Neuronal stem cell (in vitro differentiated cells): ENCODE measurements around the gene CPPED1.

Source experiments
- DNase-seq: peaks from one replicate; pipeline ENCODE4 v3.0.0-alpha.2; 2013; ENCODE audit warnings: low spot score
- H2AFZ ChIP-seq: one replicate; pipeline ENCODE4 v1.6.1; 2013; ENCODE audit warnings: mild to moderate bottlenecking, low read length, inconsistent platforms
- H2AK5ac ChIP-seq: 2 replicates; pipeline ENCODE4 v1.6.1; 2013; ENCODE audit warnings: low read depth, mild to moderate bottlenecking, inconsistent platforms, low read length, moderate library complexity, mixed read lengths
- H2BK120ac ChIP-seq: 2 replicates; pipeline ENCODE4 v1.6.1; 2013; ENCODE audit warnings: low read depth, mild to moderate bottlenecking, inconsistent platforms, low read length, moderate library complexity, mixed read lengths
- H2BK12ac ChIP-seq: one replicate; pipeline ENCODE4 v1.6.1; 2013; ENCODE audit warnings: low read length, inconsistent platforms
- H2BK15ac ChIP-seq: 2 replicates; pipeline ENCODE4 v1.6.1; 2013; ENCODE audit warnings: mild to moderate bottlenecking, low read length, inconsistent platforms, mixed read lengths
- H2BK5ac ChIP-seq: one replicate; pipeline ENCODE4 v1.6.1; 2013; ENCODE audit warnings: inconsistent platforms, mild to moderate bottlenecking, low read length, moderate library complexity
- H3K14ac ChIP-seq: one replicate; pipeline ENCODE4 v1.6.1; 2013; ENCODE audit warnings: low read length, inconsistent platforms
- H3K18ac ChIP-seq: 2 replicates; pipeline ENCODE4 v1.6.1; 2013; ENCODE audit warnings: low read length, inconsistent platforms
- H3K23ac ChIP-seq: 2 replicates; pipeline ENCODE4 v1.6.1; 2013; ENCODE audit warnings: low read depth, mild to moderate bottlenecking, mixed read lengths, low read length, inconsistent platforms; ENCODE audit not compliant: poor library complexity
- H3K27ac ChIP-seq: replicated peaks from 3 replicates; pipeline ENCODE4 v1.5.1; 2013; ENCODE audit warnings: low read length, inconsistent platforms
- H3K27me3 ChIP-seq, 3 experiments: 2 replicates each; pipeline ENCODE4 v1.6.1; 2013; ENCODE audit warnings: low read length in 3 of 3, mild to moderate bottlenecking in 2 of 3, inconsistent platforms in 1 of 3, low read depth in 1 of 3, mixed read lengths in 1 of 3, moderate library complexity in 1 of 3; ENCODE audit not compliant: control insufficient read depth in 3 of 3, insufficient read depth in 3 of 3
- H3K36me3 ChIP-seq, 2 donors: replicated peaks in 1 of 2; 2 replicates each; pipeline ENCODE4 v1.6.1; 2013; ENCODE audit warnings: low read length in 2 of 2; ENCODE audit not compliant: control insufficient read depth in 2 of 2, insufficient read depth in 2 of 2
- H3K4ac ChIP-seq: 2 replicates; pipeline ENCODE4 v1.6.1; 2013; ENCODE audit warnings: inconsistent platforms, mild to moderate bottlenecking, low read length, moderate library complexity
- H3K4me1 ChIP-seq, 2 donors: 1 replicate in 1 of 2; 2 replicates in 1 of 2; pipeline ENCODE4 v1.6.1; 2013; ENCODE audit warnings: low read length in 2 of 2, low read depth in 1 of 2; ENCODE audit not compliant: control insufficient read depth in 2 of 2, insufficient read depth in 1 of 2
- H3K4me2 ChIP-seq: one replicate; pipeline ENCODE4 v1.6.1; 2013; ENCODE audit warnings: mild to moderate bottlenecking, low read length, inconsistent platforms; ENCODE audit not compliant: insufficient read depth, poor library complexity, severe bottlenecking
- H3K4me3 ChIP-seq, 2 donors: 2 replicates each; pipeline ENCODE4 v1.5.1; 2013; ENCODE audit warnings: low read length in 2 of 2, mild to moderate bottlenecking in 2 of 2, inconsistent platforms in 1 of 2, moderate library complexity in 1 of 2
- H3K79me1 ChIP-seq: one replicate; pipeline ENCODE4 v1.6.1; 2013; ENCODE audit warnings: low read depth, mild to moderate bottlenecking, inconsistent platforms, low read length, moderate library complexity
- H3K9ac ChIP-seq: one replicate; pipeline ENCODE4 v1.6.1; 2013; ENCODE audit warnings: mild to moderate bottlenecking, low read depth, low read length, inconsistent platforms; ENCODE audit not compliant: poor library complexity
- H3K9me3 ChIP-seq, 2 donors: replicated peaks in 1 of 2; 2 replicates each; pipeline versions ENCODE3 to v1.6.1; 2013; ENCODE audit warnings: low read length in 2 of 2, mild to moderate bottlenecking in 2 of 2, inconsistent platforms in 1 of 2, low read depth in 1 of 2, mixed read lengths in 1 of 2, moderate library complexity in 1 of 2; ENCODE audit not compliant: control insufficient read depth in 2 of 2, insufficient read depth in 1 of 2
- H4K8ac ChIP-seq: one replicate; pipeline ENCODE4 v1.6.1; 2013; ENCODE audit warnings: low read depth, mild to moderate bottlenecking, inconsistent platforms, low read length, moderate library complexity
- H4K91ac ChIP-seq: one replicate; pipeline ENCODE4 v1.6.1; 2013; ENCODE audit warnings: low read length, low read depth, mild to moderate bottlenecking, inconsistent platforms; ENCODE audit not compliant: poor library complexity
- WGBS, 2 donors: extraction: QIAGEN DNeasy Blood & Tissue Kit; methylation state at CpG; one replicate each; pipeline ENCODE4 v1.1.7; 2013; ENCODE audit warnings: missing lambda C conversion rate in 2 of 2, mixed read lengths in 1 of 2; ENCODE audit not compliant: insufficient read length in 2 of 2, insufficient replicate concordance in 1 of 2; ENCODE audit errors: extremely low coverage in 2 of 2; 5-methylcytosine and 5-hydroxymethylcytosine counted together

CPPED1 gene

GRCh38 chr16:12723681-12724080 lies 80.0 kb downstream of the CPPED1 start:
- H3K4me1 ChIP-seq: peaks cover 0 to 17% of the 10 kb centered on the region in 2 donors
- H2BK12ac ChIP-seq: no peak overlapping the region
- no peaks in the 10 kb centered on the region for H3K36me3 ChIP-seq
- no peaks in the 10 kb centered on the region for H3K9me3 ChIP-seq
- no peak overlapping the region for H2BK120ac ChIP-seq
- no peak overlapping the region for H2AFZ ChIP-seq
- no peak overlapping the region for H3K27ac ChIP-seq
- peak overlapping the region; percentile 52 for H3K18ac ChIP-seq
- H3K23ac ChIP-seq: no peak overlapping the region
- no peaks in the 10 kb centered on the region for H3K27me3 ChIP-seq
- no peak overlapping the region for H3K14ac ChIP-seq
- no peaks in the 10 kb centered on the region for H3K79me1 ChIP-seq
- no peak overlapping the region for H3K4me2 ChIP-seq
- WGBS, 2 donors: no CpG with 5 or more reads among the region's 5 CpGs
- peak overlapping the region; percentile 10 for H3K9ac ChIP-seq
- no peak overlapping the region for H2AK5ac ChIP-seq
- no peak for DNase-seq
- H4K8ac ChIP-seq: no peak overlapping the region
- no peak overlapping the region for H4K91ac ChIP-seq
- H3K4ac ChIP-seq: no peak overlapping the region
- no peak overlapping the region for H2BK15ac ChIP-seq
- H2BK5ac ChIP-seq: no peak overlapping the region
- H3K4me3 ChIP-seq: peak overlapping the region in 1 of 2 donors; percentile 38

DNA sequence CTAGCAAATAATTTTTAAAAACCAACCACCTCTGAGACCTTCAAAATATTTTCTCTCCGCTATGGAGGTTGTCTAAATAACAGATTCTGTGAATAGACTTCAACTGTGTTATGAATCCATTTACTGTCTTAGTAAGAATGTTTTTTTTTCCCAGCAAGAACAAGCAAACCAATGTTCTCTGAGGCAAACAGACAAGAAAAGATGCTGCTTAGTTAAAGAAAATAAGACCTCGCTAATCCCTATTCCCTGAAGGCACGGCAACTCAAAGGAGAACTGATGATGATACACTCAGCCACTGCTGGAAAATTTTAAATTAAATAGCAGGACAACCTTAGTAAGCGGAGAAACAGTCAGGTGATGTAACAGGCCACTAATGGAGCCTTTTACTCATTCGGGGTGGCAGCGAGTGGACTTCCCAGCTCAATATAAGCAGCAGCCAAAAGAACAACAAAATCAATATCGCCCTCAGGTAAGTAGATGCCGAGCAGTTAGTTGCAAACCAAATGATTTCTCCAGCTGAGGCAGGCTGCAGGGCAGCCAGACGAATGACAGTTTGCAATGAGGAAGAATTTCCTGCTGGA lies 81.8 kb downstream of the CPPED1 start:
- H2AFZ ChIP-seq: no peak overlapping the region
- no peak overlapping the region for H2BK12ac ChIP-seq
- no peak overlapping the region for H3K14ac ChIP-seq
- H3K4ac ChIP-seq: no peak overlapping the region
- H4K91ac ChIP-seq: no peak overlapping the region
- H3K27me3 ChIP-seq: no peaks in the 10 kb centered on the region
- H3K23ac ChIP-seq: no peak overlapping the region
- no peak overlapping the region for H4K8ac ChIP-seq
- no peak overlapping the region for H2BK15ac ChIP-seq
- no peak overlapping the region for H2BK120ac ChIP-seq
- no peak overlapping the region for H3K27ac ChIP-seq
- no peak overlapping the region for H2AK5ac ChIP-seq
- H3K36me3 ChIP-seq: no peaks in the 10 kb centered on the region
- no peaks in the 10 kb centered on the region for H3K79me1 ChIP-seq
- WGBS, 2 donors: no CpG with 5 or more reads among the region's 9 CpGs
- H3K9me3 ChIP-seq: no peaks in the 10 kb centered on the region
- DNase-seq: no peak
- no peak overlapping the region for H3K18ac ChIP-seq
- H3K4me3 ChIP-seq: no peak overlapping the region
- H3K4me1 ChIP-seq: peaks cover 0 to 13% of the 10 kb centered on the region in 2 donors
- H2BK5ac ChIP-seq: no peak overlapping the region
- H3K9ac ChIP-seq: no peak overlapping the region
- H3K4me2 ChIP-seq: no peak overlapping the region

DNA sequence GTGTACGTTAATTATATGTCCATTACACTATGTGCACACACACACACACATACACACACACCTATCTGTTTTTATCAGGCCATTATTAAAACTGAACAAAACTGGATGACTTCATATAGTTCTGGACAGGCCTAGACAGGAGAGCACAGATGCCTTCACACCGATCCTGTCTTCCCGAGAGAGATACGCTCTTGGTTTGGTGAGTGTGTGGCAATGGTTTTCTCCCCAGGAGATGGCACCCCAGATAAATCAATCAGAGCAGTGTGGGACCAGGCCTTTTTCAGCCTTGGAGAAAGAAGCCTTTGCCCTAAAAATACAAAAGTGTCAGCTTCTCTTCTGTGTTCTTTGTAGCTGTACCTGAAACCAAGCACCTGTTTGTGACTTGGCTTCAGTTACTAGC lies 83.7 kb downstream of the CPPED1 start:
- Histone ChIP-seq H3K79me1 (no peaks in the 10 kb centered on the region), H2BK15ac (no peak overlapping the region), H3K14ac (no peak overlapping the region), H3K4me1 (peaks cover 0 to 13% of the 10 kb centered on the region in 2 donors), H4K8ac (no peak overlapping the region), H2BK5ac (no peak overlapping the region), H3K27me3 (no peaks in the 10 kb centered on the region), H3K9me3 (no peaks in the 10 kb centered on the region), H2AFZ (no peak overlapping the region), H3K4ac (no peak overlapping the region), H4K91ac (no peak overlapping the region), H3K4me2 (no peak overlapping the region), H3K4me3 (no peak overlapping the region), H2BK120ac (no peak overlapping the region), H2AK5ac (no peak overlapping the region), H3K36me3 (no peaks in the 10 kb centered on the region), H3K23ac (no peak overlapping the region), H2BK12ac (no peak overlapping the region), H3K27ac (no peak overlapping the region), H3K18ac (no peak overlapping the region), H3K9ac (no peak overlapping the region)
- no CpG with 5 or more reads among the region's 4 CpGs for WGBS, 2 donors
- DNase-seq: no peak

GRCh38 chr16:12716658-12717057 lies 87.0 kb downstream of the CPPED1 start:
- Histone ChIP-seq H3K27me3 (no peaks in the 10 kb centered on the region), H2BK12ac (no peak overlapping the region), H2BK120ac (no peak overlapping the region), H4K8ac (no peak overlapping the region), H3K4me3 (no peak overlapping the region), H3K9me3 (no peaks in the 10 kb centered on the region), H2BK5ac (no peak overlapping the region), H2AK5ac (no peak overlapping the region), H3K79me1 (no peaks in the 10 kb centered on the region), H3K14ac (no peak overlapping the region), H3K4me1 (no peaks in the 10 kb centered on the region), H2BK15ac (no peak overlapping the region), H4K91ac (no peak overlapping the region), H3K9ac (no peak overlapping the region), H3K27ac (no peak overlapping the region), H3K4ac (no peak overlapping the region), H3K23ac (no peak overlapping the region), H2AFZ (no peak overlapping the region), H3K36me3 (no peaks in the 10 kb centered on the region), H3K4me2 (no peak overlapping the region), H3K18ac (no peak overlapping the region)
- no CpG with 5 or more reads among the region's 3 CpGs for WGBS, 2 donors
- DNase-seq: no peak
